Measurements from ENCODE around the gene C1QTNF2.

The C1QTNF2 gene

GRCh38 chr5:160325716-160326115, 44.7 kb downstream of the C1QTNF2 start:
- DNase-seq (ENCODE audit: low read depth), result no peak
- no peak for TF ChIP-seq MYC (IDR thresholded peaks at IDR 0.05; ENCODE audit: low read depth, low read length)
- TF ChIP-seq POLR2A (IDR thresholded peaks at IDR 0.05; ENCODE audit: extremely low read depth, insufficient read length), result no peak
- TF ChIP-seq, protein P1, sequence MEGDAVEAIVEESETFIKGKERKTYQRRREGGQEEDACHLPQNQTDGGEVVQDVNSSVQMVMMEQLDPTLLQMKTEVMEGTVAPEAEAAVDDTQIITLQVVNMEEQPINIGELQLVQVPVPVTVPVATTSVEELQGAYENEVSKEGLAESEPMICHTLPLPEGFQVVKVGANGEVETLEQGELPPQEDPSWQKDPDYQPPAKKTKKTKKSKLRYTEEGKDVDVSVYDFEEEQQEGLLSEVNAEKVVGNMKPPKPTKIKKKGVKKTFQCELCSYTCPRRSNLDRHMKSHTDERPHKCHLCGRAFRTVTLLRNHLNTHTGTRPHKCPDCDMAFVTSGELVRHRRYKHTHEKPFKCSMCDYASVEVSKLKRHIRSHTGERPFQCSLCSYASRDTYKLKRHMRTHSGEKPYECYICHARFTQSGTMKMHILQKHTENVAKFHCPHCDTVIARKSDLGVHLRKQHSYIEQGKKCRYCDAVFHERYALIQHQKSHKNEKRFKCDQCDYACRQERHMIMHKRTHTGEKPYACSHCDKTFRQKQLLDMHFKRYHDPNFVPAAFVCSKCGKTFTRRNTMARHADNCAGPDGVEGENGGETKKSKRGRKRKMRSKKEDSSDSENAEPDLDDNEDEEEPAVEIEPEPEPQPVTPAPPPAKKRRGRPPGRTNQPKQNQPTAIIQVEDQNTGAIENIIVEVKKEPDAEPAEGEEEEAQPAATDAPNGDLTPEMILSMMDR (IDR thresholded peaks at IDR 0.05; ENCODE audit: low read depth, low read length), result no peak
- TF ChIP-seq MAX (IDR thresholded peaks at IDR 0.05; ENCODE audit: low read depth, low read length), result no peak
- H3K4me3 ChIP-seq (ENCODE audit: low read depth, low read length), result no peak overlapping the region

GRCh38 chr5:160324886-160325285, 45.5 kb downstream of the C1QTNF2 start:
- no peak overlapping the region for H3K4me3 ChIP-seq (ENCODE audit: low read depth, low read length)
- TF ChIP-seq MAX (IDR thresholded peaks at IDR 0.05; ENCODE audit: low read depth, low read length), result no peak
- TF ChIP-seq POLR2A (IDR thresholded peaks at IDR 0.05; ENCODE audit: extremely low read depth, insufficient read length), result no peak
- no peak for TF ChIP-seq MYC (IDR thresholded peaks at IDR 0.05; ENCODE audit: low read depth, low read length)
- TF ChIP-seq, protein P1 (IDR thresholded peaks at IDR 0.05; ENCODE audit: low read depth, low read length), result no peak
- peak; percentile 51 for DNase-seq (ENCODE audit: low read depth)

- no peak overlapping the region for H3K4me3 ChIP-seq (ENCODE audit: low read depth, low read length)
- DNase-seq (ENCODE audit: low read depth), result peak; percentile 60
- TF ChIP-seq MAX (IDR thresholded peaks at IDR 0.05; ENCODE audit: low read depth, low read length) (no peak), MYC (IDR thresholded peaks at IDR 0.05; ENCODE audit: low read depth, low read length) (no peak), POLR2A (IDR thresholded peaks at IDR 0.05; ENCODE audit: extremely low read depth, insufficient read length) (no peak)
- TF ChIP-seq, protein P1 (IDR thresholded peaks at IDR 0.05; ENCODE audit: low read depth, low read length), result no peak
These were observed 52.0 kb downstream of the C1QTNF2 start for GRCh38 chr5:160318409-160318808.

DNA sequence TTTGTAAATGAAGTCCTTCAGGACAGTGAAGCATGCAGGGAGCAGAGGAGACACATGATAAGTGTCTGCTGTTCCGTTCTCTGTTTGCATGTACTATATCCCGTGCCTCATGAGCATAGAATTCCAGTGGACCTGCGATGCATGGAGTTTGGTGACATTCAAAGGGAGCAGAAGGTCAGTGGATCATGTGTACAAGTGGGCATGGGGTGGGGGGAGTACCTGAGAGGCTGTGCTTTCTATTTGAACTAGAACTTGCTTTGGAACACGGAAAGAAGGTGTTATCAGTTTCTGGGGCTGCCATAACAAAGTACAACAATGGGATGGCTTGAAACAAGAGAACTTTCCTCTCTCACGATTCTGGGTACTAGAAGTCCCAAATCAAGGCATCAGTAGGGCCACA, 53.0 kb downstream of the C1QTNF2 start:
- H3K4me3 ChIP-seq (ENCODE audit: low read depth, low read length), result no peak overlapping the region
- no peak for DNase-seq (ENCODE audit: low read depth)
- no peak for TF ChIP-seq POLR2A (IDR thresholded peaks at IDR 0.05; ENCODE audit: extremely low read depth, insufficient read length)
- TF ChIP-seq, protein P1 (IDR thresholded peaks at IDR 0.05; ENCODE audit: low read depth, low read length), result no peak

- DNase-seq (ENCODE audit: low read depth), result peak; percentile 65
- TF ChIP-seq MYC (IDR thresholded peaks at IDR 0.05; ENCODE audit: low read depth, low read length) (no peak), MAX (IDR thresholded peaks at IDR 0.05; ENCODE audit: low read depth, low read length) (no peak), POLR2A (IDR thresholded peaks at IDR 0.05; ENCODE audit: extremely low read depth, insufficient read length) (no peak)
- TF ChIP-seq, protein P1 (IDR thresholded peaks at IDR 0.05; ENCODE audit: low read depth, low read length), result no peak
- H3K4me3 ChIP-seq (ENCODE audit: low read depth, low read length), result no peak overlapping the region
These were observed 54.5 kb downstream of the C1QTNF2 start for GRCh38 chr5:160315968-160316367.

All from NB4 (cell line).